Vagina (tissue), 2 donors: ENCODE data around the gene EXOC6B.

Experiments
- POLR2A ChIP-seq, 2 donors: fragments of 450-650 bp; IDR thresholded peaks; one replicate each; pipeline ENCODE4 v1.6.1; 2017; ENCODE audit warnings: antibody characterized with exemption in 2 of 2, mild to moderate bottlenecking in 2 of 2, moderate library complexity in 2 of 2
- POLR2AphosphoS5 ChIP-seq, 2 donors: sonication (generic); formaldehyde crosslinking; IDR thresholded peaks; one replicate each; pipeline ENCODE4 v1.9.0; 2017; ENCODE audit warnings: antibody characterized with exemption in 2 of 2, mild to moderate bottlenecking in 2 of 2, low read depth in 1 of 2; ENCODE audit not compliant: insufficient read depth in 1 of 2
- TF ChIP-seq, protein P1 (sequence below), 3 experiments: fragments of 450-650 bp in 2 of 3; fragments of 200-600 bp in 1 of 3; sonication (generic) in 1 of 3; IDR thresholded peaks; one replicate each; pipeline ENCODE4 v1.5.1; 2017 to 2019; ENCODE audit warnings: antibody characterized with exemption in 3 of 3, mild to moderate bottlenecking in 2 of 3, moderate library complexity in 2 of 3

DNA sequence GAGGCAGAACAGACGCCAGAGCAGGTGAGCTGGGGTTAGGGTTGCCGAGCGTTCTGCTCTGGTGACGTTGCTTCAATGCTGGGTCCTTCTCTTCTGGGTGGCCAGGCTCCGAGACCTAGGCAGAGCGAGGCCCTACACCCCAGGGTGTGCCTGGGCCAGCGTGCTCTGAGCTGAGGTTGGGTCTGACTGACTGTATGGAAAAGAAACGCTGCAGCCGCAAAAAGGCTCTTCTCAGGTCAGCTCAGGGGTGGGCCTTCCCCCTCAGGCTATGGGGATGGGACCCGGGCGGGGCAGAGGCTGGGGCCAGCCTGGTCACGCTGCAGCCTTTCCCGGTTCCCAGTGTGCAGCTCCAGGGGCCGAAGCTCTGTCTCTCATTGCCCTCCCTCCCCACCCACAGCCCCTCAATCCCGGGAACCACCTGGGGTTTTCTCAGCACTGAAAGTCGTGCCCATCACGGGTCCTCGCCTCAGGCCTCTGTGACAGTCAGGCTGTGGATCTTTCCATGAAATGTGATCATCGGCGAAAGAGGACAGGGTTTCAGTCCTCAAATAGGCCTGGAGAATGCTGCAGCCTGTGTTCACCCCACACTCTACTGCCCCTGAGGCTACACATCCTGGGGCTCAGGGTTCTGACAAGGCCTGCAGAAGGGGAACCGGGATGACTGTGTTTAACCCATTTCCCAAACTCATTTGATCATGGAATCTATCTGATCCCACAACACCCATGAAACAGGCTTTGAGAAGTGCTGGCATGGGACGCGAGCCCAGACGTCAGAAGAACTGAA, 697.6 kb downstream of the EXOC6B start:
- TF ChIP-seq, protein P1, sequence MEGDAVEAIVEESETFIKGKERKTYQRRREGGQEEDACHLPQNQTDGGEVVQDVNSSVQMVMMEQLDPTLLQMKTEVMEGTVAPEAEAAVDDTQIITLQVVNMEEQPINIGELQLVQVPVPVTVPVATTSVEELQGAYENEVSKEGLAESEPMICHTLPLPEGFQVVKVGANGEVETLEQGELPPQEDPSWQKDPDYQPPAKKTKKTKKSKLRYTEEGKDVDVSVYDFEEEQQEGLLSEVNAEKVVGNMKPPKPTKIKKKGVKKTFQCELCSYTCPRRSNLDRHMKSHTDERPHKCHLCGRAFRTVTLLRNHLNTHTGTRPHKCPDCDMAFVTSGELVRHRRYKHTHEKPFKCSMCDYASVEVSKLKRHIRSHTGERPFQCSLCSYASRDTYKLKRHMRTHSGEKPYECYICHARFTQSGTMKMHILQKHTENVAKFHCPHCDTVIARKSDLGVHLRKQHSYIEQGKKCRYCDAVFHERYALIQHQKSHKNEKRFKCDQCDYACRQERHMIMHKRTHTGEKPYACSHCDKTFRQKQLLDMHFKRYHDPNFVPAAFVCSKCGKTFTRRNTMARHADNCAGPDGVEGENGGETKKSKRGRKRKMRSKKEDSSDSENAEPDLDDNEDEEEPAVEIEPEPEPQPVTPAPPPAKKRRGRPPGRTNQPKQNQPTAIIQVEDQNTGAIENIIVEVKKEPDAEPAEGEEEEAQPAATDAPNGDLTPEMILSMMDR (IDR thresholded peaks at IDR 0.05): no peak
- TF ChIP-seq POLR2AphosphoS5 (IDR thresholded peaks at IDR 0.05; ENCODE audit: insufficient read depth in 1 of 2, low read depth in 1 of 2) (no peak), POLR2A (IDR thresholded peaks at IDR 0.05) (no peak)
